OCI-LY1 (cell line): Measurements from ENCODE around the gene LEFTY1.

Source experiments
- CTCF ChIP-seq: fragments of 200-600 bp; sonication (generic), shearing (Covaris generic); IDR thresholded peaks from 2 replicates; pipeline ENCODE4 v1.5.1; 2017; ENCODE audit warnings: mild to moderate bottlenecking, antibody characterized with exemption, low read length, moderate library complexity, mixed read lengths
- EZH2 ChIP-seq: fragments of 200-600 bp; sonication (generic), shearing (Covaris generic); IDR thresholded peaks from 2 replicates; pipeline ENCODE4 v1.8.0; 2017; ENCODE audit warnings: borderline replicate concordance, mixed run types, mild to moderate bottlenecking, antibody characterized with exemption, low read length, moderate library complexity, mixed read lengths

DNA sequence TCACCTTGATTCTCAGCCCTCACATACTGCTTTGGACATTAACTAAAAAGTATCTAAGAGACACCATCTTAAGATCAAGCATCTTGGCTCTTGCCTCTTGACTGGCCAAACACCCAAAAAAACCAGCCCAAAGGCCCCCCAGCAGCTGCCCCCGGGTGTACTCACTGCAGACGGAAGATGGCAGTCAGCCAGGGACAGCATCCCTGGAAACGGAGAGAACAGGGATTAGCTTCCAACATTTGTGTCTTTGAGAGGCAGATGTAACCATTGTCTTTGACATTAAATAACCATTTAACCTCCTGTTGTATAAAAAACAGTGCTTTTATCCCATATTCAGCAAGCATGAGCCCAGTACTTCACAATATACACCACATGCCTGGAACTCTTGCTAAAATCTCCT is 18.0 kb downstream of the LEFTY1 start:
- TF ChIP-seq CTCF (no peak), EZH2 (no peak)
